Measurements from ENCODE around the gene MSANTD2. TPM values are rescaled to one million over a fixed set of nuclear protein-coding genes. Genes with fewer than 3 reads are reported as not detected.

The MSANTD2 gene
- total RNA-seq, 1 donor from 2014 or later, result 22.4 TPM

Other genes with a start within 250 kb of the MSANTD2 start
- gene OR8A1, start 230.4 kb downstream of the MSANTD2 start, total RNA-seq, result not detected
- gene PANX3, start 189.0 kb downstream of the MSANTD2 start, total RNA-seq, result not detected
- gene TBRG1, start 177.5 kb downstream of the MSANTD2 start, total RNA-seq, result 35.9 TPM
- 10.2 TPM for gene SIAE, start 126.7 kb downstream of the MSANTD2 start, total RNA-seq
- 5.7 TPM for gene SPA17, start 126.5 kb downstream of the MSANTD2 start, total RNA-seq
- gene NRGN, start 60.5 kb downstream of the MSANTD2 start, total RNA-seq, result 2.9 TPM
- not detected for gene VSIG2, start 48.2 kb downstream of the MSANTD2 start, total RNA-seq
- gene ESAM, start 38.1 kb downstream of the MSANTD2 start, total RNA-seq, result 3.7 TPM
- 10.2 TPM for gene ROBO3, start 65.0 kb upstream of the MSANTD2 start, total RNA-seq
- gene ROBO4, start 97.5 kb upstream of the MSANTD2 start, total RNA-seq, result 1.6 TPM
- not detected for gene HEPN1, start 118.8 kb upstream of the MSANTD2 start, total RNA-seq
- 6.9 TPM for gene HEPACAM, start 135.6 kb upstream of the MSANTD2 start, total RNA-seq
- gene CCDC15, start 153.8 kb upstream of the MSANTD2 start, total RNA-seq, result 3.7 TPM

Data from frontal cortex (tissue), 1 donor.